ENCODE results near the gene MYO15B. TPM values are rescaled to one million over a fixed set of nuclear protein-coding genes. Genes with fewer than 3 reads are reported as not detected.
A peak's percentile ranks its signal among the peaks of the same experiment; 100 is the strongest.

Gene MYO15B
- total RNA-seq, 2 experiments from 2014 or later = 120 to 125 TPM

DNA sequence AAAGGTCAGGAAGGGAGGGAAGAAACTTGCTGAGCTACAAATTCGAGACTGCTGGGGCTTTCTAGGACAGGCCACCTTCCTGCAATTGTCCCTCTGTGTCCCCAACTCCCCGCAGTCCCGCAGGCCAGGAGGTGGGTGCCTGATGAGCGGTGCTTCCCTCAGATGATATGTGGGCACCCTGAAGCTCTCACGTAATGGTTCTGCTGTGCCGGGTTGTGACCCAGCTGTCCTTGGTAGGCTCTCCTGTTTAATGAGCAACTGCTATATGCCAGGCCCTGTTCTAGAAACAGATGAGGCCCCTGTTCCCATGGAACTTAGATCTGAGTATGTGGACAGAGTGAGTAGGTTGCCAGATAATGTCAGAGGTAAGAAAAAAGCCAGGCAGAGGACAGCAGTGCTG lies 22.0 kb upstream of the MYO15B start:
- no peak for DNase-seq
- H3K4me3 Mint-ChIP-seq = no peak overlapping the region
- POLR2A ChIA-PET = no interaction called here

DNA sequence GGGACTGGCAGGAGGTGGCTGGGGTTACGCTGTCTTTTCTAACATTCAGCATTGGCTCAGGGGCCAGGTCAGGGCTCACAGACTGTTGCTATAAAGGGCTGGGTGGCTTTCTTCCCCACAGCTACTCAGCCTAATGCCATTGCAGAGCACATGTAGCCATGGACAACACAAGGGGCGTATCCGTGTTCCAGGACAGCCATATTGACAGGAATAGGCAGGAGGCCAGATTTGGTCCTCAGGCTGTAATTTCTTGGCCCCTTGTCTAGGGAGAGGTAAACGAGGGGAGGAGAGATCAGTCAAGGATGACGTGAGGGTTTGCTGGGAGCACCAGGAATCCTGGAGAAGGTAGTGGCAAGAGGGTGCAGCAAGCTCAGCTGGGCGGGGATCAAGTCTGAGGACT lies 21.2 kb upstream of the MYO15B start:
- Mint-ChIP-seq H3K4me1 (peaks cover 3% of the 10 kb centered on the region), H3K36me3 (no peaks in the 10 kb centered on the region), H3K4me3 (no peak overlapping the region), H3K27ac (no peak overlapping the region), H3K9me3 (no peaks in the 10 kb centered on the region), H3K27me3 (no peaks in the 10 kb centered on the region)
- no peak for DNase-seq
- POLR2A ChIA-PET = no interaction called here
- ATAC-seq (ENCODE audit: low read depth) = no peak

More for the DNA sequence above, 22.0 kb upstream of the MYO15B start:
- no peaks in the 10 kb centered on the region for H3K9me3 Mint-ChIP-seq
- H3K27ac Mint-ChIP-seq = no peak overlapping the region
- no peaks in the 10 kb centered on the region for H3K27me3 Mint-ChIP-seq
- no peaks in the 10 kb centered on the region for H3K36me3 Mint-ChIP-seq
- ATAC-seq (ENCODE audit: low read depth) = no peak
- H3K4me1 Mint-ChIP-seq = no peaks in the 10 kb centered on the region

- H3K4me1 Mint-ChIP-seq = peaks cover 4% of the 10 kb centered on the region
- DNase-seq (no peak), ATAC-seq (ENCODE audit: low read depth) (no peak)
- H3K27ac Mint-ChIP-seq = no peak overlapping the region
- no peaks in the 10 kb centered on the region for H3K27me3 Mint-ChIP-seq
- H3K9me3 Mint-ChIP-seq = no peaks in the 10 kb centered on the region
- POLR2A ChIA-PET = interaction anchor here (0.5 to 0.9 kb wide), 2 partner anchors 14 to 40 kb away, joined by 3 read pairs; no protein-coding TSS in a partner anchor
- no peaks in the 10 kb centered on the region for H3K36me3 Mint-ChIP-seq
- no peak overlapping the region for H3K4me3 Mint-ChIP-seq
Observed at GRCh38 chr17:75566834-75567233, 20.8 kb upstream of the MYO15B start.

DNA sequence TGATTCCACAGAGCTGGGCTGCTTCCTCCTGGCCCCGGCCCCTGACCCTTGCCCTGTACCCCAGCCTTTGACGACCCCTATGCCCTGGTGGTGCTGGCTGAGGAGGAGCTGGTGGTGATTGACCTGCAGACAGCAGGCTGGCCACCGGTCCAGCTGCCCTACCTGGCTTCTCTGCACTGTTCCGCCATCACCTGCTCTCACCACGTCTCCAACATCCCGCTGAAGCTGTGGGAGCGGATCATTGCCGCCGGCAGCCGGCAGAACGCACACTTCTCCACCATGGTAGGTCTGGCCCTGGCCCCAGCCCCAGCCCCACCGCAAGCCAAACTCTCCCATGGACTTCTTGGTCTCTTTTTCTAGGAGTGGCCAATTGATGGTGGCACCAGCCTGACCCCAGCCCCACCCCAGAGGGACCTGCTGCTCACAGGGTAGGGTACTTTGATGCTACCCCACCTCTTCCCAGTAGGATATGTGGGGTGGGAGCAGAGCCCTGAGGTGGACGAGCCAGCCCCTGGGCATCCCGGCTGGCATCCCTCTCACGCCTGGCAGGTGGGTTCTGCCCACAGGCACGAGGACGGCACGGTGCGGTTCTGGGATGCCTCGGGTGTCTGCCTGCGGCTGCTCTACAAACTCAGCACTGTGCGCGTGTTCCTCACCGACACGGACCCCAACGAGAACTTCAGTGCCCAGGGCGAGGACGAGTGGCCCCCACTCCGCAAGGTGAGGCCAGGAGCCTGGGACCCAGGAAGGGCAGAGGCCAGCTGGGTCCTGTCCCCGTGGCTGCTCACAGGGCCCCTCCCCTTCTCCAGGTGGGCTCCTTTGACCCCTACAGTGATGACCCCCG lies 19.0 kb upstream of the MYO15B start:
- H3K36me3 Mint-ChIP-seq = no peaks in the 10 kb centered on the region
- peaks cover 4% of the 10 kb centered on the region for H3K4me1 Mint-ChIP-seq
- no peak overlapping the region for H3K27ac Mint-ChIP-seq
- H3K9me3 Mint-ChIP-seq = no peaks in the 10 kb centered on the region
- ATAC-seq (ENCODE audit: low read depth) = no peak
- H3K27me3 Mint-ChIP-seq = no peaks in the 10 kb centered on the region
- POLR2A ChIA-PET = no interaction called here
- no peak overlapping the region for H3K4me3 Mint-ChIP-seq
- DNase-seq = no peak

- ATAC-seq (ENCODE audit: low read depth) (no peak), DNase-seq (no peak)
- Mint-ChIP-seq H3K4me3 (no peak overlapping the region), H3K27ac (no peak overlapping the region), H3K36me3 (no peaks in the 10 kb centered on the region), H3K27me3 (no peaks in the 10 kb centered on the region), H3K9me3 (no peaks in the 10 kb centered on the region), H3K4me1 (peaks cover 4% of the 10 kb centered on the region)
- POLR2A ChIA-PET = interaction anchor here (0.5 to 1.7 kb wide), 4 partner anchors 10 to 52 kb away, joined by 3 to 12 read pairs (median 4); no protein-coding TSS in a partner anchor
Observed at GRCh38 chr17:75570034-75570676, 17.4 kb upstream of the MYO15B start.

DNA sequence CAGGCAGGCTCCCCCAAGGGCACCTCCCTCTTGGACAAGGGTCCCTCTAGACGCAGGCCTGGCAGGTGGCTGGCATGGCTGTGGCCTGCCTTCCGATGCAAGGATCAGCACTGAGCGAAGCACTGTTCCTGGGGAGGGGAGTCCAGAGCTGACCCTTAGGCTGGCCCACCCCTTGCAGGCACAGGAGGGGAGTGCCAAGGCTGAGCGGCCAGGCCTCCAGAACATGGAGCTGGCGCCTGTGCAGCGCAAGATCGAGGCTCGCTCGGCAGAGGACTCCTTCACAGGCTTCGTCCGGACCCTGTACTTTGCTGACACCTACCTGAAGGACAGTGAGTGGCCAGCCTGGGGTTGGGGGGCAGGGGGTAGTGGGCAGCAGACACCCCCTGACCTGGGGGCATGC lies 16.8 kb upstream of the MYO15B start:
- Mint-ChIP-seq H3K4me1 (peaks cover 4% of the 10 kb centered on the region), H3K27me3 (no peaks in the 10 kb centered on the region), H3K36me3 (no peaks in the 10 kb centered on the region), H3K27ac (no peak overlapping the region), H3K9me3 (no peaks in the 10 kb centered on the region), H3K4me3 (no peak overlapping the region)
- no peak for DNase-seq
- no peak for ATAC-seq (ENCODE audit: low read depth)
- POLR2A ChIA-PET = interaction anchor here (0.6 to 1.7 kb wide), 5 partner anchors 9 to 53 kb away, joined by 3 to 12 read pairs (median 4); partner anchors contain the start of gene LLGL2

- H3K36me3 Mint-ChIP-seq = no peaks in the 10 kb centered on the region
- no peak overlapping the region for H3K4me3 Mint-ChIP-seq
- DNase-seq = no peak
- H3K9me3 Mint-ChIP-seq = no peaks in the 10 kb centered on the region
- POLR2A ChIA-PET = interaction anchor here (0.6 to 1.7 kb wide), 5 partner anchors 9 to 53 kb away, joined by 3 to 12 read pairs (median 4); partner anchors contain the start of gene LLGL2
- ATAC-seq (ENCODE audit: low read depth) = peak; percentile 86
- H3K4me1 Mint-ChIP-seq = peaks cover 4% of the 10 kb centered on the region
- no peaks in the 10 kb centered on the region for H3K27me3 Mint-ChIP-seq
- peak overlapping the region; percentile 83 for H3K27ac Mint-ChIP-seq
Observed at GRCh38 chr17:75571197-75571884, 16.3 kb upstream of the MYO15B start.

DNA sequence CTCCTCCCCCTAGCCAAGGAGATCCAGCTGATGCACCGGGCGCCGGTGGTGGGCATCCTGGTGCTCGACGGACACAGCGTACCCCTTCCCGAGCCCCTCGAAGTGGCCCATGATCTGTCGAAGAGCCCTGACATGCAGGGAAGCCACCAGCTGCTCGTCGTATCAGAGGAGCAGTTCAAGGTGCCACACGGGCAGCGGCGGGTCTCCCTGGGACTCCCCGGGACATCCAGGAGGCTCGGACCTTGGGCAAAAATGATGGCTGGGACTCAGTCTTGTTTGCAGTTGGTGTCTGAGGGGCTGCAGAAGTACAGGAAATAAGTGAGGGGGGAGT lies 15.8 kb upstream of the MYO15B start:
- POLR2A ChIA-PET = interaction anchor here (1.5 to 1.7 kb wide), 2 partner anchors 8 to 37 kb away, joined by 5 to 12 read pairs; no protein-coding TSS in a partner anchor
- no peak overlapping the region for H3K27ac Mint-ChIP-seq

DNA sequence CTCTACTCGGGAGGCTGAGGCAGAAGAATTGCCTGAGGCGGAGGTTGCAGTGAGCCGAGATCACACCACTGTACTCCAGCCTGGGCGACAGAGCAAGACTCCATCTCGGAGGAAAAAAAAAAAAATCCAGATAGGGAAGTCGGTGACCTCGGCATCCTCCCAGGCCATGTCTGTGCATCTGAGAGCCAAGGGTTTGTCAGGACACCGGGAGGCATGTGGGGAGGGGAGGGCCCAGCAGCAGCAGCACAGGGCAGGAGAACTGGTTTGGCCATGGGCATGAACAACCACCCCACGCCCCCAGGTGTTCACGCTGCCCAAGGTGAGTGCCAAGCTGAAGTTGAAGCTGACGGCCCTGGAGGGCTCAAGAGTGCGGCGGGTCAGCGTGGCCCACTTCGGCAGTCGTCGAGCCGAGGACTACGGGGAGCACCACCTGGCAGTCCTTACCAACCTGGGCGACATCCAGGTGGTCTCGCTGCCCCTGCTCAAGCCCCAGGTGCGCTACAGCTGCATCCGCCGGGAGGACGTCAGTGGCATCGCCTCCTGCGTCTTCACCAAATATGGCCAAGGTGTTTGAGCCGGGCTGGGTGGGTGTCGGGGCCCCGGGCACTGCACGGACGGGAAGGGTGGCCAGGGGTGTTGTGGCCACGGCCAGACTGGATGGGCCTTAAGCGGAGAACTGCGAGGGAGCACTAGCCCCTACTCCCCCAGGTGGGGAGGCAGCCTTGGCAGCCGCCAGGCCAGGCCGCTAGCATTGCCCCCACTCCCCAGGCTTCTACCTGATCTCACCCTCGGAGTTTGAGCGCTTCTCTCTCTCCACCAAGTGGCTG lies 14.7 kb upstream of the MYO15B start:
- Mint-ChIP-seq H3K9me3 (no peaks in the 10 kb centered on the region), H3K27ac (no peak overlapping the region), H3K27me3 (no peaks in the 10 kb centered on the region), H3K4me3 (no peak overlapping the region), H3K4me1 (peaks cover 4% of the 10 kb centered on the region), H3K36me3 (no peaks in the 10 kb centered on the region)
- POLR2A ChIA-PET = no interaction called here
- DNase-seq = no peak
- ATAC-seq (ENCODE audit: low read depth) = no peak

More for the DNA sequence above, 15.8 kb upstream of the MYO15B start:
- H3K4me3 Mint-ChIP-seq = no peak overlapping the region
- ATAC-seq (ENCODE audit: low read depth) (no peak), DNase-seq (no peak)
- no peaks in the 10 kb centered on the region for H3K27me3 Mint-ChIP-seq
- no peaks in the 10 kb centered on the region for H3K36me3 Mint-ChIP-seq
- H3K9me3 Mint-ChIP-seq = no peaks in the 10 kb centered on the region
- H3K4me1 Mint-ChIP-seq = peaks cover 4% of the 10 kb centered on the region

DNA sequence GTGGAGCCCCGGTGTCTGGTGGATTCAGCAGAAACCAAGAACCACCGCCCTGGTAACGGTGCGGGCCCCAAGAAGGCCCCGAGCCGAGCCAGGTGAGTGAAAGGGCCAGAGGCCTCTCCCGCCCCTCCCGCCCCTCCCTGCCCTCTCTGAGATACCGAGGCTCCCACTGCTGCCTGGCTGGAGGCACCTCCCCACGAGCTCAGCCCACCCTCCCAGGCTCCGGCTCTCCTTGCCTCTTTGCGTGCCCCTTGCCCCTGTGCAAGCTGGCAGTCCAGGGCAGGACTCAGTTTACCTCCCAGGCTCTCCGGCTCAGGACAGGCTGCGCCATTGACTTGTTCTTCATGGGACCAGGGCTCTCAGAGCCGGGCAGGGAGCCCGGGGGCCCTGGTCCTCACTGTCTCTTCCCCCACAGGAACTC lies 14.1 kb upstream of the MYO15B start:
- Mint-ChIP-seq H3K27me3 (no peaks in the 10 kb centered on the region), H3K4me3 (no peak overlapping the region)
- no peak for ATAC-seq (ENCODE audit: low read depth)

DNA sequence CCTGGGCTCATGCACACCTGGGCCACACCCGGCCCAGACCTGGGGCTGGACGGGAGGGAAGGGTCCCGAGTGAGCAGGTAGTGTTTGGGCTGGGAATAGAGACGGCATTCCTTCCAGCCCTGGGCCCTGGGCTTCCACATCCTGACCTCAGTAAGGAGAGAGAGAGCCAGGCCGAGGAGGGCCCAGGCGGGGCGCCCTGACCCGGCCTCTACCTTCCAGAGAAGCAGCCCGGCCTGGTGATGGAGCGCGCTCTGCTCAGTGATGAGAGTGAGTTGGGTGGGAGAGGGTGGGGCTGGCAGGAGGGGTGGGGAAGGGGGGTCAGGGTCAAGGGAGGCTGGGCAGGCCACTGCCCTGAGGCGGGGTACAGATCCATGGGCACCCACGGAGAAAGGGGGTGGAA lies 13.6 kb upstream of the MYO15B start:
- H3K27me3 Mint-ChIP-seq = no peaks in the 10 kb centered on the region
- peaks cover 4% of the 10 kb centered on the region for H3K4me1 Mint-ChIP-seq
- no peak overlapping the region for H3K27ac Mint-ChIP-seq
- POLR2A ChIA-PET = no interaction called here
- H3K36me3 Mint-ChIP-seq = no peaks in the 10 kb centered on the region
- DNase-seq (no peak), ATAC-seq (ENCODE audit: low read depth) (no peak)
- H3K9me3 Mint-ChIP-seq = no peaks in the 10 kb centered on the region
- H3K4me3 Mint-ChIP-seq = no peak overlapping the region

More for the DNA sequence above, 14.1 kb upstream of the MYO15B start:
- H3K36me3 Mint-ChIP-seq = no peaks in the 10 kb centered on the region
- no peak overlapping the region for H3K27ac Mint-ChIP-seq
- peaks cover 4% of the 10 kb centered on the region for H3K4me1 Mint-ChIP-seq
- POLR2A ChIA-PET = no interaction called here
- no peak for DNase-seq
- H3K9me3 Mint-ChIP-seq = no peaks in the 10 kb centered on the region

DNA sequence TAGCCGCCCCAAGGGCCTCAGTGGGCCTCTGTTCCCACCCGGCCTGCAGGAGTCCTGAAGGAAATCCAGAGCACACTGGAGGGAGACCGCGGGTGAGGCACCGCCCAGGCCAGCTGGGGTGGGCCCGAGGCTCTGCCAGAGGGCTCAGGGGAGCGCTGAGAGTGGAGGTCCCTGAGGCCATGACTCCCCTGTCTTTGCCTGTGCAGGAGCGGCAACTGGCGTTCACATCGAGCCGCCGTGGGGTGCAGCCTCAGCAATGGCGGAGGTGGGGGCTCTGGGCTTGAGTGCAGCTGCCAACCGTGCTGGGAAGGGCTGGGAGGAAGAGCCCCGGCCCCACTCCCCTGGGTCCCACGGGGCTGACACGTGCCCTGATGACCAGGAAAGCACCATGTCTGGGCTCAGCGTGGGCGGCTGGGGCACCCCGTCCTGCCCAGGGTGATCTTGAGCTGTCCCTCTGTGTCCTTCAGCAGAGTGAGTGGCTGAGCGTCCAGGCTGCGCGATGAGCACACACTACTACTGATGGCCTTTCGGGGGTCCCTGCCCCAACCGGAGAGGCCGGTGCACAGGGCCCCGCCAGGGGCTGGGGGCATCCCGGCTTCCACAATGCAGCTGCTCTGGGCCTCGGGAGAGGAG lies 13.1 kb upstream of the MYO15B start:
- no peak for ATAC-seq (ENCODE audit: low read depth)
- Mint-ChIP-seq H3K4me1 (peaks cover 4% of the 10 kb centered on the region), H3K4me3 (no peak overlapping the region), H3K27ac (no peak overlapping the region), H3K36me3 (no peaks in the 10 kb centered on the region), H3K27me3 (no peaks in the 10 kb centered on the region), H3K9me3 (no peaks in the 10 kb centered on the region)
- POLR2A ChIA-PET = no interaction called here
- DNase-seq = no peak
